Thoracic aorta (tissue), 2 donors: ENCODE measurements around the gene LUZP1. TPM values are rescaled to one million over a fixed set of nuclear protein-coding genes. Genes with fewer than 3 reads are reported as not detected.

Source experiments
- ATAC-seq: fragments of 150-250 bp; one replicate; pipeline ENCODE4 v1.8.0; 2017; ENCODE audit warnings: low read depth; ENCODE audit not compliant: insufficient number of reproducible peaks, low FRiP score
- DNase-seq: peaks from one replicate; pipeline ENCODE4 v3.0.0-alpha.2; 2020; ENCODE audit warnings: low spot score
- H3K27ac ChIP-seq, 2 donors: fragments of 200-600 bp; sonication (generic); 1 replicate in 1 of 2; 2 replicates in 1 of 2; pipeline ENCODE4 v1.5.1; 2016; ENCODE audit warnings: mild to moderate bottlenecking in 2 of 2, moderate library complexity in 2 of 2
- H3K27me3 ChIP-seq: fragments of 200-600 bp; sonication (generic); replicated peaks from 2 replicates; pipeline ENCODE4 v1.6.0; 2016; ENCODE audit warnings: mild to moderate bottlenecking; ENCODE audit not compliant: insufficient read depth
- H3K36me3 ChIP-seq: fragments of 200-600 bp; sonication (generic); one replicate; pipeline ENCODE4 v1.5.1; 2016
- H3K4me1 ChIP-seq, 2 donors: fragments of 200-600 bp; sonication (generic); 1 replicate in 1 of 2; 2 replicates in 1 of 2; pipeline versions ENCODE4 v1.5.1 to v1.6.0; 2016; ENCODE audit warnings: low read depth in 2 of 2, mild to moderate bottlenecking in 1 of 2; ENCODE audit not compliant: control insufficient read depth in 1 of 2
- H3K4me3 ChIP-seq: fragments of 200-600 bp; sonication (generic); 2 replicates; pipeline ENCODE4 v1.5.1; 2016; ENCODE audit warnings: mild to moderate bottlenecking
- H3K9me3 ChIP-seq: fragments of 200-600 bp; sonication (generic); 2 replicates; pipeline ENCODE4 v1.5.1; 2016
- total RNA-seq, 2 donors: library from RNA; depleted of rRNA; stranded (reverse); fragments of >200 nt; gene quantifications; one replicate each; pipeline versions ENCODE4 v1.1.0 to v1.2.3, GENCODE V29; 2016
- TF ChIP-seq, protein P1 (sequence below): fragments of 200-600 bp; sonication (generic); IDR thresholded peaks from one replicate; pipeline ENCODE4 v1.5.1; 2019; ENCODE audit warnings: antibody characterized with exemption

The LUZP1 gene
- total RNA-seq, 2 donors from 2014 or later: 17.9 to 38.4 TPM

- H3K27ac ChIP-seq: no peak overlapping the region
- DNase-seq (no peak), ATAC-seq (no peak)
- TF ChIP-seq, protein P1, sequence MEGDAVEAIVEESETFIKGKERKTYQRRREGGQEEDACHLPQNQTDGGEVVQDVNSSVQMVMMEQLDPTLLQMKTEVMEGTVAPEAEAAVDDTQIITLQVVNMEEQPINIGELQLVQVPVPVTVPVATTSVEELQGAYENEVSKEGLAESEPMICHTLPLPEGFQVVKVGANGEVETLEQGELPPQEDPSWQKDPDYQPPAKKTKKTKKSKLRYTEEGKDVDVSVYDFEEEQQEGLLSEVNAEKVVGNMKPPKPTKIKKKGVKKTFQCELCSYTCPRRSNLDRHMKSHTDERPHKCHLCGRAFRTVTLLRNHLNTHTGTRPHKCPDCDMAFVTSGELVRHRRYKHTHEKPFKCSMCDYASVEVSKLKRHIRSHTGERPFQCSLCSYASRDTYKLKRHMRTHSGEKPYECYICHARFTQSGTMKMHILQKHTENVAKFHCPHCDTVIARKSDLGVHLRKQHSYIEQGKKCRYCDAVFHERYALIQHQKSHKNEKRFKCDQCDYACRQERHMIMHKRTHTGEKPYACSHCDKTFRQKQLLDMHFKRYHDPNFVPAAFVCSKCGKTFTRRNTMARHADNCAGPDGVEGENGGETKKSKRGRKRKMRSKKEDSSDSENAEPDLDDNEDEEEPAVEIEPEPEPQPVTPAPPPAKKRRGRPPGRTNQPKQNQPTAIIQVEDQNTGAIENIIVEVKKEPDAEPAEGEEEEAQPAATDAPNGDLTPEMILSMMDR: no peak
- H3K27me3 ChIP-seq: no peaks in the 10 kb centered on the region
- H3K4me1 ChIP-seq: peaks cover 0 to 8% of the 10 kb centered on the region in 2 donors
- H3K36me3 ChIP-seq: no peaks in the 10 kb centered on the region
- H3K9me3 ChIP-seq: no peaks in the 10 kb centered on the region
- no peak overlapping the region for H3K4me3 ChIP-seq
Measured at GRCh38 chr1:23040509-23040908, 128.1 kb downstream of the LUZP1 start.

DNA sequence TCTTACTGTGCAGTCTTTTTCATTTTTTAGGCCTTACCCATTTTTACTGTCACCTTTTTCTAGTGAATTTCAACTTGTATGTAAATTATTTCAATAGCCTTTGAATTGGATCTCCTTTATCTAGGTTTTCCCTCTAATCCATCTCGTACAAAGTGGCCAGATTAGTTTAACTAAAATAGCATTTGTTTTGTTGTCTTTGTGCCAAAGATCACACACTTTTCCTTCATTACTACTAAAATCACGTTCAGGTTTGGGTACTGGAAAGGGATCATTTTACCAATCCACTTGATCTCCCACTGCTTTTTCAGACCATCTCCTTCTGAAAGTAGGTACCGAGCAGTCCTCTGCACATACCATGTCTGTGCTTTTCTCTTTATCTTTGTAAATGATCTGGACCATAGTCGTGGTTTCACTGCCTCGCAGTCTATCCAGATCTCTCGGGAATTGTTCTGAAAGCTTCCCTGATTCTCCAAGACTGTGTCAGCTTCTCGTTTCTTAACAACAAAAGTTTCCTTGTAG is 129.3 kb downstream of the LUZP1 start:
- DNase-seq (no peak), ATAC-seq (no peak)
- H3K9me3 ChIP-seq: no peaks in the 10 kb centered on the region
- H3K36me3 ChIP-seq: no peaks in the 10 kb centered on the region
- H3K27ac ChIP-seq: no peak overlapping the region
- TF ChIP-seq, protein P1: no peak
- H3K4me3 ChIP-seq: no peak overlapping the region
- H3K4me1 ChIP-seq: peaks cover 0 to 8% of the 10 kb centered on the region in 2 donors
- no peaks in the 10 kb centered on the region for H3K27me3 ChIP-seq

- Histone ChIP-seq H3K27ac (no peak overlapping the region), H3K4me1 (peaks cover 0 to 8% of the 10 kb centered on the region in 2 donors), H3K27me3 (no peaks in the 10 kb centered on the region), H3K9me3 (no peaks in the 10 kb centered on the region), H3K36me3 (no peaks in the 10 kb centered on the region), H3K4me3 (no peak overlapping the region)
- TF ChIP-seq, protein P1: no peak
- no peak for ATAC-seq
- no peak for DNase-seq
Measured at GRCh38 chr1:23037081-23037740, 131.4 kb downstream of the LUZP1 start.

GRCh38 chr1:23035823-23036452 is 132.7 kb downstream of the LUZP1 start:
- Histone ChIP-seq H3K36me3 (no peaks in the 10 kb centered on the region), H3K9me3 (no peaks in the 10 kb centered on the region), H3K27ac (no peak overlapping the region), H3K4me3 (no peak overlapping the region), H3K27me3 (no peaks in the 10 kb centered on the region), H3K4me1 (peaks cover 0 to 8% of the 10 kb centered on the region in 2 donors)
- ATAC-seq (no peak), DNase-seq (no peak)
- TF ChIP-seq, protein P1: no peak

Other genes with a start within 250 kb of the LUZP1 start
- gene LACTBL1, start 196.0 kb downstream of the LUZP1 start, total RNA-seq: not detected
- gene TEX46, start 153.0 kb downstream of the LUZP1 start, total RNA-seq: not detected
- gene KDM1A, start 149.4 kb downstream of the LUZP1 start, total RNA-seq: 10 to 100 TPM; 23.4 to 44.1 TPM
- not detected for gene HTR1D, start 48.6 kb upstream of the LUZP1 start, total RNA-seq
- 10 to 100 TPM; 56.3 to 97.3 TPM for gene HNRNPR, start 175.4 kb upstream of the LUZP1 start, total RNA-seq
- gene ZNF436, start 201.0 kb upstream of the LUZP1 start, total RNA-seq: 10 to 100 TPM in 1 of 2 donors, 1 to 10 TPM in 1; 9.3 to 17.6 TPM